Measurements from ENCODE around the gene THY1. TPM values are rescaled to one million over a fixed set of nuclear protein-coding genes. Genes with fewer than 3 reads are reported as not detected.

The THY1 gene
- total and polyA plus RNA-seq, 2 of the 8 experiments (the other 6 are each of a cell fraction or from before 2014, with no cell fraction given), result 286 to 2,479 TPM

DNA sequence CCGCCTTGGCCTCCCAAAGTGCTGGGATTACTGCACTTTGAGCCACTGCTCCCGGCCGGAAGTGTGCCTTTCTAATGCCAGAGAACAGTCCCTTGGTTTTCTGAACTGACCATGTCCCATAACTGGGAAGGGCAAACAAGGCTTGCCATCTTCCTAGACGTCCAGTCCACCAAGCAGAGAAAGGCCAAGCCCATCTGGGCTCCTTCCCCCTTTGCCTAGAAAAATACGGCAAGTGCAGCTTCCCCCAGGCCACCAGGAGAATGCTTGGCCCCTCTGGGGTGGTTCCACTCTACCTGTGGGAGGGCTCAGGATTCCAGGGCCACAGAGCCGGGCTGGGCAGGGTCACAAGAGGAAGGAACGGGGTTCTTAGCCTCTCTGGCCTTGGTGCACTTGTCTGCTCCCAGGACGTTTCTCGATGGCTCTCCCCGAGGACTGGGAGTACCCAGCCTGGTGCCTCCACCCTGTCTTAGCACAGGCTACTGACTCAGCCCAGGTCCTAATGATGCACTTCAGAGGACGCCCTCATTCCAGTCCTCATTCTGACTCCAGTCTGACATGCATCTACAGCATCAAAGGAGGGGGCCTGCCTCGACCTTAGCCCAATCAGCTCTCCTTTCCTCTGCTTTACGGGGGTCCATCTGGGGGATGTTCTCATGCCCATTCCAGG lies 42.7 kb downstream of the THY1 start (continued):
- TF ChIP-seq, protein P1, sequence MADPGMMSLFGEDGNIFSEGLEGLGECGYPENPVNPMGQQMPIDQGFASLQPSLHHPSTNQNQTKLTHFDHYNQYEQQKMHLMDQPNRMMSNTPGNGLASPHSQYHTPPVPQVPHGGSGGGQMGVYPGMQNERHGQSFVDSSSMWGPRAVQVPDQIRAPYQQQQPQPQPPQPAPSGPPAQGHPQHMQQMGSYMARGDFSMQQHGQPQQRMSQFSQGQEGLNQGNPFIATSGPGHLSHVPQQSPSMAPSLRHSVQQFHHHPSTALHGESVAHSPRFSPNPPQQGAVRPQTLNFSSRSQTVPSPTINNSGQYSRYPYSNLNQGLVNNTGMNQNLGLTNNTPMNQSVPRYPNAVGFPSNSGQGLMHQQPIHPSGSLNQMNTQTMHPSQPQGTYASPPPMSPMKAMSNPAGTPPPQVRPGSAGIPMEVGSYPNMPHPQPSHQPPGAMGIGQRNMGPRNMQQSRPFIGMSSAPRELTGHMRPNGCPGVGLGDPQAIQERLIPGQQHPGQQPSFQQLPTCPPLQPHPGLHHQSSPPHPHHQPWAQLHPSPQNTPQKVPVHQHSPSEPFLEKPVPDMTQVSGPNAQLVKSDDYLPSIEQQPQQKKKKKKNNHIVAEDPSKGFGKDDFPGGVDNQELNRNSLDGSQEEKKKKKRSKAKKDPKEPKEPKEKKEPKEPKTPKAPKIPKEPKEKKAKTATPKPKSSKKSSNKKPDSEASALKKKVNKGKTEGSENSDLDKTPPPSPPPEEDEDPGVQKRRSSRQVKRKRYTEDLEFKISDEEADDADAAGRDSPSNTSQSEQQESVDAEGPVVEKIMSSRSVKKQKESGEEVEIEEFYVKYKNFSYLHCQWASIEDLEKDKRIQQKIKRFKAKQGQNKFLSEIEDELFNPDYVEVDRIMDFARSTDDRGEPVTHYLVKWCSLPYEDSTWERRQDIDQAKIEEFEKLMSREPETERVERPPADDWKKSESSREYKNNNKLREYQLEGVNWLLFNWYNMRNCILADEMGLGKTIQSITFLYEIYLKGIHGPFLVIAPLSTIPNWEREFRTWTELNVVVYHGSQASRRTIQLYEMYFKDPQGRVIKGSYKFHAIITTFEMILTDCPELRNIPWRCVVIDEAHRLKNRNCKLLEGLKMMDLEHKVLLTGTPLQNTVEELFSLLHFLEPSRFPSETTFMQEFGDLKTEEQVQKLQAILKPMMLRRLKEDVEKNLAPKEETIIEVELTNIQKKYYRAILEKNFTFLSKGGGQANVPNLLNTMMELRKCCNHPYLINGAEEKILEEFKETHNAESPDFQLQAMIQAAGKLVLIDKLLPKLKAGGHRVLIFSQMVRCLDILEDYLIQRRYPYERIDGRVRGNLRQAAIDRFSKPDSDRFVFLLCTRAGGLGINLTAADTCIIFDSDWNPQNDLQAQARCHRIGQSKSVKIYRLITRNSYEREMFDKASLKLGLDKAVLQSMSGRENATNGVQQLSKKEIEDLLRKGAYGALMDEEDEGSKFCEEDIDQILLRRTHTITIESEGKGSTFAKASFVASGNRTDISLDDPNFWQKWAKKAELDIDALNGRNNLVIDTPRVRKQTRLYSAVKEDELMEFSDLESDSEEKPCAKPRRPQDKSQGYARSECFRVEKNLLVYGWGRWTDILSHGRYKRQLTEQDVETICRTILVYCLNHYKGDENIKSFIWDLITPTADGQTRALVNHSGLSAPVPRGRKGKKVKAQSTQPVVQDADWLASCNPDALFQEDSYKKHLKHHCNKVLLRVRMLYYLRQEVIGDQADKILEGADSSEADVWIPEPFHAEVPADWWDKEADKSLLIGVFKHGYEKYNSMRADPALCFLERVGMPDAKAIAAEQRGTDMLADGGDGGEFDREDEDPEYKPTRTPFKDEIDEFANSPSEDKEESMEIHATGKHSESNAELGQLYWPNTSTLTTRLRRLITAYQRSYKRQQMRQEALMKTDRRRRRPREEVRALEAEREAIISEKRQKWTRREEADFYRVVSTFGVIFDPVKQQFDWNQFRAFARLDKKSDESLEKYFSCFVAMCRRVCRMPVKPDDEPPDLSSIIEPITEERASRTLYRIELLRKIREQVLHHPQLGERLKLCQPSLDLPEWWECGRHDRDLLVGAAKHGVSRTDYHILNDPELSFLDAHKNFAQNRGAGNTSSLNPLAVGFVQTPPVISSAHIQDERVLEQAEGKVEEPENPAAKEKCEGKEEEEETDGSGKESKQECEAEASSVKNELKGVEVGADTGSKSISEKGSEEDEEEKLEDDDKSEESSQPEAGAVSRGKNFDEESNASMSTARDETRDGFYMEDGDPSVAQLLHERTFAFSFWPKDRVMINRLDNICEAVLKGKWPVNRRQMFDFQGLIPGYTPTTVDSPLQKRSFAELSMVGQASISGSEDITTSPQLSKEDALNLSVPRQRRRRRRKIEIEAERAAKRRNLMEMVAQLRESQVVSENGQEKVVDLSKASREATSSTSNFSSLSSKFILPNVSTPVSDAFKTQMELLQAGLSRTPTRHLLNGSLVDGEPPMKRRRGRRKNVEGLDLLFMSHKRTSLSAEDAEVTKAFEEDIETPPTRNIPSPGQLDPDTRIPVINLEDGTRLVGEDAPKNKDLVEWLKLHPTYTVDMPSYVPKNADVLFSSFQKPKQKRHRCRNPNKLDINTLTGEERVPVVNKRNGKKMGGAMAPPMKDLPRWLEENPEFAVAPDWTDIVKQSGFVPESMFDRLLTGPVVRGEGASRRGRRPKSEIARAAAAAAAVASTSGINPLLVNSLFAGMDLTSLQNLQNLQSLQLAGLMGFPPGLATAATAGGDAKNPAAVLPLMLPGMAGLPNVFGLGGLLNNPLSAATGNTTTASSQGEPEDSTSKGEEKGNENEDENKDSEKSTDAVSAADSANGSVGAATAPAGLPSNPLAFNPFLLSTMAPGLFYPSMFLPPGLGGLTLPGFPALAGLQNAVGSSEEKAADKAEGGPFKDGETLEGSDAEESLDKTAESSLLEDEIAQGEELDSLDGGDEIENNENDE (IDR thresholded peaks at IDR 0.05; ENCODE audit: insufficient replicate concordance, low read length), result no peak
- TF ChIP-seq TAF7 (optimal IDR thresholded peaks at IDR 0.05; ENCODE audit: borderline replicate concordance, low read depth, low read length), result no peak
